Neural cell (in vitro differentiated cells): ENCODE results near the gene MYPOP. TPM values are rescaled to one million over a fixed set of nuclear protein-coding genes. Genes with fewer than 3 reads are reported as not detected.

Source experiments
- H2AFZ ChIP-seq: fragments of 200-600, 300-800 bp; sonication (generic), shearing (Covaris generic); 2 replicates; pipeline ENCODE4 v1.6.0; 2014; ENCODE audit warnings: low read depth, mild to moderate bottlenecking, antibody characterized with exemption, low read length, moderate library complexity
- H3F3A ChIP-seq: fragments of 200-600 bp; shearing (Covaris generic); 2 replicates; pipeline ENCODE4 v1.6.1; 2016; ENCODE audit warnings: mild to moderate bottlenecking, moderate library complexity, mixed read lengths, antibody characterized with exemption, low read length; ENCODE audit not compliant: insufficient read depth, poor library complexity, severe bottlenecking
- H3K27ac ChIP-seq: fragments of 200-600, 300-800 bp; sonication (generic), shearing (Covaris generic); 2 replicates; pipeline ENCODE4 v1.5.1; 2014; ENCODE audit warnings: mild to moderate bottlenecking, low read length, moderate library complexity
- H3K27me3 ChIP-seq: fragments of 300-800, 200-600 bp; sonication (generic), shearing (Covaris generic); 2 replicates; pipeline ENCODE4 v1.6.0; 2014; ENCODE audit warnings: mild to moderate bottlenecking, low read depth, low read length, moderate library complexity; ENCODE audit not compliant: insufficient read depth
- H3K36me3 ChIP-seq: fragments of 300-800, 200-600 bp; sonication (generic), shearing (Covaris generic); 2 replicates; pipeline ENCODE4 v1.5.1; 2014; ENCODE audit warnings: mild to moderate bottlenecking, antibody characterized with exemption, low read length, moderate library complexity; ENCODE audit not compliant: insufficient read depth
- H3K4me2 ChIP-seq: fragments of 300-800, 200-600 bp; sonication (generic), shearing (Covaris generic); 2 replicates; pipeline ENCODE4 v1.6.0; 2014; ENCODE audit warnings: mild to moderate bottlenecking, low read length
- H3K4me3 ChIP-seq: fragments of 300-800, 200-600 bp; sonication (generic), shearing (Covaris generic); 2 replicates; pipeline ENCODE4 v1.5.1; 2014; ENCODE audit warnings: mild to moderate bottlenecking, low read length, moderate library complexity
- H3K79me2 ChIP-seq: fragments of 200-600 bp; shearing (Covaris generic); replicated peaks from 2 replicates; pipeline ENCODE4 v1.6.0; 2014; ENCODE audit warnings: mild to moderate bottlenecking, low read length, moderate library complexity; ENCODE audit not compliant: insufficient read depth
- H3K9ac ChIP-seq: fragments of 300-800, 200-600 bp; sonication (generic), shearing (Covaris generic); 2 replicates; pipeline ENCODE4 v1.6.1; 2016; ENCODE audit warnings: mild to moderate bottlenecking, low read length, mixed read lengths
- H3K9me2 ChIP-seq: fragments of 200-600 bp; shearing (Covaris generic); 2 replicates; pipeline ENCODE4 v1.6.1; 2016; ENCODE audit warnings: mild to moderate bottlenecking, low read length, mixed read lengths; ENCODE audit not compliant: insufficient read depth
- H3K9me3 ChIP-seq: fragments of 200-600, 300-800 bp; sonication (generic), shearing (Covaris generic); 2 replicates; pipeline ENCODE4 v1.6.1; 2016; ENCODE audit warnings: mild to moderate bottlenecking, mixed run types, low read length, moderate library complexity, mixed read lengths
- H4K20me1 ChIP-seq: fragments of 200-600 bp; shearing (Covaris generic); 2 replicates; pipeline ENCODE4 v1.6.1; 2016; ENCODE audit warnings: mild to moderate bottlenecking, mixed run types; ENCODE audit not compliant: insufficient read depth
- CTCF ChIP-seq: fragments of 450-650 bp; IDR thresholded peaks from 2 replicates; pipeline ENCODE4 v1.5.1; 2014; ENCODE audit warnings: antibody characterized with exemption, mild to moderate bottlenecking, moderate library complexity; ENCODE audit not compliant: poor library complexity, severe bottlenecking
- EP300 ChIP-seq: fragments of 450-650 bp; conservative IDR thresholded peaks from 2 replicates; pipeline ENCODE4 v1.6.1; 2014; ENCODE audit warnings: antibody characterized with exemption, mild to moderate bottlenecking, moderate library complexity; ENCODE audit not compliant: poor library complexity, severe bottlenecking
- EZH2 ChIP-seq: fragments of 200-600, 300-800 bp; shearing (Covaris generic), sonication (generic); IDR thresholded peaks from 2 replicates; pipeline ENCODE4 v1.6.1; 2014; ENCODE audit warnings: antibody characterized with exemption, low read length, borderline replicate concordance, mild to moderate bottlenecking; ENCODE audit not compliant: insufficient read depth, poor library complexity, severe bottlenecking
- MXI1 ChIP-seq: fragments of 450-650 bp; conservative IDR thresholded peaks from 2 replicates; pipeline ENCODE4 v1.6.1; 2014; ENCODE audit warnings: antibody characterized with exemption, mild to moderate bottlenecking; ENCODE audit not compliant: poor library complexity, severe bottlenecking
- POLR2AphosphoS5 ChIP-seq: IDR thresholded peaks from 2 replicates; pipeline ENCODE4 v1.6.1; 2012
- RAD21 ChIP-seq: fragments of 450-650 bp; conservative IDR thresholded peaks from 2 replicates; pipeline ENCODE4 v1.6.1; 2014; ENCODE audit warnings: antibody characterized with exemption, mild to moderate bottlenecking, moderate library complexity
- REST ChIP-seq: IDR thresholded peaks from 2 replicates; pipeline ENCODE4 v1.6.1; 2012; ENCODE audit warnings: borderline replicate concordance
- SMC3 ChIP-seq: fragments of 450-650 bp; conservative IDR thresholded peaks from 2 replicates; pipeline ENCODE4 v1.6.1; 2014; ENCODE audit warnings: antibody characterized with exemption, mild to moderate bottlenecking, moderate library complexity; ENCODE audit not compliant: poor library complexity
- TAF1 ChIP-seq: IDR thresholded peaks from 2 replicates; pipeline ENCODE4 v1.6.1; 2012; ENCODE audit warnings: low read depth
- polyA plus RNA-seq: library from polyadenylated mRNA; depleted of rRNA; stranded (reverse); fragments of >200 nt; gene quantifications from 2 replicates; pipeline ENCODE4 v1.2.3, GENCODE V29; 2014

Gene MYPOP
- polyA plus RNA-seq, 1 donor from 2014 or later: 0.90 TPM

GRCh38 chr19:45874620-45874966, 27.8 kb downstream of the MYPOP start:
- H3F3A ChIP-seq: no peaks in the 10 kb centered on the region
- no peak overlapping the region for H3K9ac ChIP-seq
- H3K27me3 ChIP-seq: no peaks in the 10 kb centered on the region

GRCh38 chr19:45873219-45873772, 29.1 kb downstream of the MYPOP start:
- Histone ChIP-seq H3K79me2 (no peaks in the 10 kb centered on the region), H3F3A (no peaks in the 10 kb centered on the region), H3K9me2 (no peaks in the 10 kb centered on the region), H3K4me2 (no peak overlapping the region), H2AFZ (no peak overlapping the region), H3K9ac (no peak overlapping the region), H3K27me3 (no peaks in the 10 kb centered on the region), H4K20me1 (no peaks in the 10 kb centered on the region), H3K4me3 (no peak overlapping the region), H3K9me3 (no peaks in the 10 kb centered on the region), H3K27ac (no peak overlapping the region), H3K36me3 (no peaks in the 10 kb centered on the region)
- TF ChIP-seq REST (no peak), CTCF (no peak), POLR2AphosphoS5 (no peak), EZH2 (no peak), SMC3 (no peak)

More at GRCh38 chr19:45874620-45874966, 27.8 kb downstream of the MYPOP start:
- Histone ChIP-seq H3K79me2 (no peaks in the 10 kb centered on the region), H3K9me2 (no peaks in the 10 kb centered on the region), H4K20me1 (no peaks in the 10 kb centered on the region), H3K9me3 (no peaks in the 10 kb centered on the region), H3K4me2 (no peak overlapping the region), H3K4me3 (no peak overlapping the region), H3K36me3 (no peaks in the 10 kb centered on the region), H3K27ac (no peak overlapping the region), H2AFZ (no peak overlapping the region)
- TF ChIP-seq EP300: no peak
- TF ChIP-seq REST: no peak
- no peak for TF ChIP-seq POLR2AphosphoS5
- no peak for TF ChIP-seq TAF1
- TF ChIP-seq EZH2: no peak
- TF ChIP-seq RAD21: no peak
- TF ChIP-seq CTCF: no peak
- no peak for TF ChIP-seq SMC3
- TF ChIP-seq MXI1: no peak
